Epidermal melanocyte (primary cell): ENCODE data around the gene SOCS6.

ENCODE experiments used
- DNase-seq: peaks from one replicate; pipeline ENCODE4 v3.0.0; 2011; ENCODE audit warnings: low spot score; ENCODE audit not compliant: insufficient read length

Gene SOCS6

DNA sequence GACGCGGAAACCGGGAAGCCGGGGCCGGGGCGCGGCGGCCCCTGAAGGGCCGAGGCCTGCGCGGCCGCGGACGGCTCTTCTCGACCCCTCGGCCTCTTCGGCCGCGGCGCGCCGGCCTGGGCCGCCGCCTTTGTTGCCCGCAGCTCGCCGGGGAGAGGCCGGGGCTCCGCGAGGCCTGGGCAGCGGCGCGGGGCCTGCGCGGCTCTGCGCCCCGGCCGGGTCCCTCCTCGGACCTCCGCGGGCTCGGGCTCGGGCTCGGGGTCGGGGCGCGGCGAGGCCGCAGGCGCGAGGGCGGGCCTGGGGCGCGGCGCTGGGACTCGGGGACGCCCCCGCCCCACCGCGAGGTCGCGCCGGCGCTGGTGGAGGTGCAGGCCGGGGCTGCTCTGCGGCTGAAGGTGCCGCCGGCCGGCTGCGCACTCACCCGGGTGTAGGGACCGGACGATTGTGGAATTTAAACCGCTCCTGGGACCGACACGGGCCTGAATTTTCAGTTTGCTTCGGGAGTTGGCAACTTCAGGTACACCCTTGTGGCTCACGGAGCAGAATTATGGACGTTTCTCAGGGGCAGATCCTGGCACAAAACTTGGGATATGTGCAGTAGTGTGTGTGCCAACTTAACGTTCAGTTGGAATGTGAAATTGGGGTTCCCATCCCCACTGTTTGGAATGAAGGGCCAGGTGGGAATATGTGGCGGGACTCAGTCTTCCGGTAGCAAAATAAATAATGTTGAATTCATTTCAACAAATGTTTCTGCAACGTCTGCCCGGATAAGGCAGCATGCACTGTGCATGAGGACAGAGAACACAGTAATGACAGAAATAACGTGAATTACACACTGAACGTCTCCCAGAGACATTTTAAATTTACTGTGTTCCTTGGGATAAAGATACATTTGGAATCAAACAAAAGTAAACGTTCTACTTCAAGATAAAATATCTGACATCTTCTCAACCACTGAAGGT is 787 bp downstream of the SOCS6 start:
- no peak for DNase-seq

DNA sequence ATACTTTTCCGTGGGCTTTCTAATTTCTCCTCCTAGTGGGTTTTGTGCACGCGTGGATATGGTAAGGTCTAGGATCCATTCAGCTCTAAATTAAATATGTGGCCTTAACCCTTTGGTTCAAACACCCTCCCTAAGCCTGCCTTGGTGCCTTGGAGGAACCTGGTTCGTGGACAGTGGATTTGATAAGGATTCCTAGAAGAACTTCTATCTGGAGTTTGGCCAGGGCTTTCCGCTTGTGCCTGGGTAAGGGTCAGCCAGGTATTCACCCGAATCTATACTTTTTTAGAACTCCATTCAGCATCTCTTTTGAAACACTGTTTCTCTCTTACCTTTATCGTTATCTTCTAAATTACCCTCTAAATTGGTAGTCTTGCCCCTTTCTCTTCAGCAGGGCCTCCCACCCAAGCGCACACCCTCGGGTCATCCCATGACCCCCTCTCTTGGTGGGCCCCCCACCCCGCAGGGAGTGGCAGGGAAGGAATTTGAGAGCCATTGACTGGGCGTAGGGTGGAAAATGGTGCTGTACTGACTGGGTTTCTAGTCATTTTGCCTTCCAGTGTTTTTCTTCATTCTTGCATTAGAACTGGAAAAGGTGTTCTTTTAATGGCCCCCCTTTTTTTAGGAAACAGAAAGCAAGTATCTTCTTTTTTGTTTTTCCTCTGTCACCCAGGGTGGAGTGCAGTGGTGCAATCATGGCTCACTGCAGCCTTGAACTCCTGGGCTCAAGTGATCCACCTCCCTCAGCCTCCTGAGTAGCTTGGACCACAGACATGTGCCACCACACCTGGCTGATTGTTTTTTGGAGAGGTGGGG is 1.8 kb downstream of the SOCS6 start:
- DNase-seq = no peak

GRCh38 chr18:70291295-70291574 is 2.4 kb downstream of the SOCS6 start:
- DNase-seq = no peak

- no peak for DNase-seq
Observed at GRCh38 chr18:70292628-70293027, 3.8 kb downstream of the SOCS6 start.

GRCh38 chr18:70293166-70293565 is 4.3 kb downstream of the SOCS6 start:
- no peak for DNase-seq

- no peak for DNase-seq
Observed at GRCh38 chr18:70294471-70295191, 5.8 kb downstream of the SOCS6 start.

GRCh38 chr18:70295192-70296188 is 6.6 kb downstream of the SOCS6 start:
- no peak for DNase-seq

DNA sequence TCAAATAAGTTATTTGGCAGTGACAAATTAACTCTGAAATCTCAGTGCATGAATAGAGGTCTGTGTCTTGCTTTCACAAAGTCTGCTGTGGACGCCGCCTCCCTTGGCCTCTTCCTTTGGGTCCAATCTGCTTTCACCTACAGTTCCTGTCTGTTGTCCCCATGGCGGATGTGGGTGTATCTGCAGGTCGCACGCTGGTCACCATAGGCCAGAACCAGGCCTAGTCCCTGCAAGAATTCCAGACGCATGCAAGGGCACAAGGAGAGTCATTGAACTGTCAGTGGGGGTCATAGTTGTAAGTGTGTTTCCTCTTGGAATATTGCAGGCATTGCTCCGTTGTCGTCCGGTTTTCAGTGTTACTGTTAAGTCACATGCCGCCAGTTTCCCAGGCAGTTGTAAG is 7.4 kb downstream of the SOCS6 start:
- no peak for DNase-seq

DNA sequence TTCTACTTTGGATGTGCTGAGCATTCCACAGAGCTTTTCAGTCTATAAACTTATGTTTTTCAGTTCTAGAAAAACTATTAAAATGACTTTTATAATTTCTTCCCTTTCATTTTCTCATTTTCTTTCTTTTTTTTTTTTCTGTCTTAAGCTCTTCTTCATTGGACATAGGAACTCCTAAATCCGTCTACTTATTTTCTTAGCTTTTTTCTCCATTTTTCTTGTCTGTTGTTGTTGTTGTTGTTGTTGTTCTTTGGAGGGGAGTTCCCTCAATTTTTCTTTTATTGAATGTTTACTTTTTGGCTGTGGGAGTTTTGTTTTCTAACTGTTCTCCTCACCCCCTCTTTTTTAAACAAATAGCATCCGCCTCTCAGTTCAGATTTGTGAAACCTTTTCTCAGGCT is 7.9 kb downstream of the SOCS6 start:
- DNase-seq = no peak

- DNase-seq = no peak
Observed at GRCh38 chr18:70299393-70299792, 10.5 kb downstream of the SOCS6 start.

- DNase-seq = no peak
Observed at GRCh38 chr18:70301667-70302066, 12.8 kb downstream of the SOCS6 start.

- DNase-seq = no peak
Observed at GRCh38 chr18:70308555-70309294, 19.9 kb downstream of the SOCS6 start.

DNA sequence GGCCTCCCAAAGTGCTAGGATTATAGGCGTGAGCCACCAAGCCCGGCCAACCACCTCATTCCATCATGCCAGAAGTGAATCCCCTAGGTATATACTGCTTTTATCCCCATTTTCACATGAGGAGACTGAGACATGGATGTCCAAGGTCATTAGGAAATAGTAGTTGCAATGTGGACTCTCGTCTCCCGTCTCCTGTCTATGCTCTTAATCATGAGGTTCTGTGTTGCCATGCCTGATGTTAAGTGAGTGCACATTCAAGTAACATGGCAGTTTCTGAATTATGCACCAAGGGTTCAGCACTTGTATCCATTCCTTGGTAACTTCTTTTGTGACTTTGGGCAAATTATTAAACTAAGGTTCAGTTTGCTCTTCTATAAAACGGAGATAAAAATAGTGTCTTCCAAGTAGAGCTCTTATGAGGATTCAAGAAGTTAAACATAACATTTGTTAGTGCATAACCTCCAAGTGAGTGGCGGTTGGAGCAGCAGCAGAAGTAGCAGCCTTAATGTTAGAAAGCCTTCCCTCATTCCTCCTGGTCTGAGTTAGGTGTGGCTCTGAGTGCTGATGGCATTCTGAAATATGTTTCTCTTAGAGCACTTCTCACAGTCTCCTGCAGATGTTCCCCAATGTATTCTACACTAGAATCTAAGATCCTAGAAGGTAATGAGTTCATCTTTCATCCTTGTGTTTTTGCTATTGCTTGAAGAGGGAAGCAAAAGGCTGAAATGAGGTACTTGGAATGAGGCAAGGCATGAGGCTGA is 21.9 kb downstream of the SOCS6 start:
- no peak for DNase-seq

GRCh38 chr18:70311726-70312125 is 22.9 kb downstream of the SOCS6 start:
- no peak for DNase-seq

- DNase-seq = no peak
Observed at GRCh38 chr18:70313640-70314039, 24.8 kb downstream of the SOCS6 start.

GRCh38 chr18:70314151-70314782 is 25.4 kb downstream of the SOCS6 start:
- DNase-seq = no peak

GRCh38 chr18:70319187-70319586 is 30.3 kb downstream of the SOCS6 start:
- DNase-seq = no peak

DNA sequence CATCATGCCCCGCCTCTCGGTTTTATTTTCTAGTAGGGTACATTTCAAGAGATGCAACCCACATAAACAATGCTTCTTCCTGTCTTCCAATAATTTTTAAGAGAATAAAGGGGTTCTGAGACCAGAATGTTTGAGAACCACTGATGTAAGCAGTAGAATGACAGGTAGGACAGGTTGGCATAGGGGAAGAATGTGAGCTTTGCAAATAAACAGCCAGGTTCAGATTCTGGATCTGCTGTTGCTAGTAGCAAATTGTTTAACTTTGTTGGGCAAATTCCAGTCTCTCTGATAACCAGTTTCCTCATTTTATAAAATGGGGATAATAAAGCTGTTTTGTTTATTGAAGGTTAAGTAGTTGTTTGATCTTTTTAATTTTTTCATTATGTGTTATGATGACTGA is 32.8 kb downstream of the SOCS6 start:
- no peak for DNase-seq

DNA sequence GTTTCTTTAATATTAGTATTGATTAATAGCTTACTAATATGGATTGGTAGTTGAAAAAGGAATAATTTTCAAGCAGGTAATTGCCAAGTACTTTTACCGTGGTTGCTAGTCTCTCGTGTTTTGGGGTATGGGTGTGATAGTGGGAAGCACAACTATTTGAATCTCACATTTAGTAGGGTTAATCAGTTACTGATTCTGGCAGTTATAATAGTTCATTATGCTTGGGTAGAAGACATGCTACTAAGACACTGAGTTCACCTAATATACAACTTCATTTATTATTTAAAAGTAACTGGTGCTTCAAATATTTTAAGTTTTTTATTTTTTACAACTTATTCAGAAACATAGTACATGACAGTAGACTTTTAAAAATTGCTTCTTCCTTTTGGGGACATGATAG is 33.5 kb downstream of the SOCS6 start:
- DNase-seq = no peak
